Kidney (tissue), 14 donors: Measurements from ENCODE around the gene KIF4A. TPM values are rescaled to one million over a fixed set of nuclear protein-coding genes. Genes with fewer than 3 reads are reported as not detected.
A peak's percentile ranks its signal among the peaks of the same experiment; 100 is the strongest.
"Not testable (repeated sequence)": the region's sequence is repeated elsewhere in the genome, so short reads cannot be mapped to it uniquely, and the experiment has no call there.

Experiments
- DNase-seq, 5 donors: peaks; one replicate each; pipeline ENCODE4 v3.0.0-alpha.2; 2013 to 2020
- FAIRE-seq: peaks from 2 replicates; lab custom pipeline; 2012; peaks lifted over from hg19 to GRCh38; lab: Jason Lieb, UNC
- H3K27ac ChIP-seq, 2 donors: one replicate each; pipeline ENCODE4 v1.7.0; 2013; ENCODE audit warnings: low read depth in 2 of 2, low read length in 2 of 2, inconsistent platforms in 1 of 2
- H3K27me3 ChIP-seq: one replicate; pipeline ENCODE4 v1.7.1; 2013; ENCODE audit warnings: low read length, inconsistent platforms; ENCODE audit not compliant: control insufficient read depth, insufficient read depth
- H3K36me3 ChIP-seq, 3 donors: one replicate each; pipeline versions ENCODE4 v1.7.0 to v1.7.1; 2013; ENCODE audit warnings: low read length in 3 of 3, control low read depth in 1 of 3, inconsistent platforms in 1 of 3; ENCODE audit not compliant: insufficient read depth in 3 of 3, control insufficient read depth in 2 of 3
- H3K4me1 ChIP-seq, 3 donors: one replicate each; pipeline versions ENCODE4 v1.7.0 to v1.7.1; 2013; ENCODE audit warnings: low read length in 3 of 3, inconsistent platforms in 1 of 3, low read depth in 1 of 3; ENCODE audit not compliant: control insufficient read depth in 2 of 3, insufficient read depth in 2 of 3
- H3K4me3 ChIP-seq, 3 donors: one replicate each; pipeline versions ENCODE4 v1.7.0 to v1.8.1; 2013; ENCODE audit warnings: low read length in 3 of 3, control low read depth in 1 of 3, inconsistent platforms in 1 of 3
- H3K9ac ChIP-seq, 3 donors: one replicate each; pipeline versions ENCODE4 v1.7.0 to v1.7.1; 2013; ENCODE audit warnings: low read length in 3 of 3, control low read depth in 1 of 3, inconsistent platforms in 1 of 3
- H3K9me3 ChIP-seq, 3 donors: one replicate each; pipeline versions ENCODE4 v1.7.0 to v1.7.1; 2013; ENCODE audit warnings: low read length in 3 of 3, control low read depth in 1 of 3, inconsistent platforms in 1 of 3; ENCODE audit not compliant: control insufficient read depth in 2 of 3, insufficient read depth in 1 of 3
- CTCF ChIP-seq: IDR thresholded peaks from 3 replicates; pipeline ENCODE4 v1.5.1; 2012; ENCODE audit warnings: mild to moderate bottlenecking, moderate library complexity, borderline replicate concordance; ENCODE audit not compliant: insufficient read depth; ENCODE audit errors: extremely low read depth
- intact Hi-C: fragments of 100-400 bp; cut with DNase I; formaldehyde crosslinking; loops from one replicate; pipeline ENCODE4 v1.11.1; 2022
- polyA plus RNA-seq: library from polyadenylated mRNA; stranded (reverse); fragments of 350-450 nt; fragmentation: Illumina TruSeq; extraction: RNeasy Lipid Tissue Mini Kit (QIAGEN cat#74804); gene quantifications from one replicate; pipeline ENCODE4 v1.2.3, GENCODE V29; 2014; ENCODE audit warnings: low read depth, low replicate concordance; ENCODE audit not compliant: insufficient read depth
- total RNA-seq: library from RNA; stranded (reverse); fragmentation: NEBNext Ultra II Directional; extraction: Animal tissue kit (Norgen Biotek cat#: 25700); gene quantifications from one replicate; pipeline ENCODE4 v1.2.1, GENCODE V29; 2021
- donor health status: control.
- donor health status: control.
- donor health status: control.
- donor health status: control.
- donor health status: control.
- donor health status: DM: yes; HTN: yes; CAD: no.
- donor health status: Normal renal cell carcinoma (clear cell type).

Gene KIF4A
- total and polyA plus RNA-seq, 2 donors from 2014 or later: 0.13 to 0.35 TPM

GRCh38 chrX:70386235-70386634 is 96.3 kb downstream of the KIF4A start:
- intact Hi-C loops: no loop called here
- no peak overlapping the region for H3K4me3 ChIP-seq
- no peaks in the 10 kb centered on the region for H3K36me3 ChIP-seq
- no peak overlapping the region for H3K27ac ChIP-seq
- H3K4me1 ChIP-seq: no peaks in the 10 kb centered on the region
- TF ChIP-seq CTCF: no peak
- H3K27me3 ChIP-seq: no peaks in the 10 kb centered on the region
- DNase-seq: no peak
- H3K9ac ChIP-seq: no peak overlapping the region
- no peaks in the 10 kb centered on the region for H3K9me3 ChIP-seq
- FAIRE-seq: no peak

- H3K27me3 ChIP-seq: no peaks in the 10 kb centered on the region
- H3K9me3 ChIP-seq: no peaks in the 10 kb centered on the region
- TF ChIP-seq CTCF: no peak
- no peak overlapping the region for H3K27ac ChIP-seq
- FAIRE-seq (no peak), DNase-seq (peak in 1 of 5 donors; percentile 6)
- no peaks in the 10 kb centered on the region for H3K36me3 ChIP-seq
- H3K4me3 ChIP-seq: no peak overlapping the region
- H3K9ac ChIP-seq: no peak overlapping the region
- intact Hi-C loops: no loop called here
- no peaks in the 10 kb centered on the region for H3K4me1 ChIP-seq
These were observed 109.0 kb downstream of the KIF4A start for GRCh38 chrX:70398899-70399298.

- H3K4me1 ChIP-seq, intact Hi-C loops, H3K36me3 ChIP-seq, DNase-seq, H3K4me3 ChIP-seq, H3K9me3 ChIP-seq, FAIRE-seq, H3K27ac ChIP-seq, H3K9ac ChIP-seq, H3K27me3 ChIP-seq: not testable (repeated sequence)
These were observed 110.3 kb downstream of the KIF4A start for GRCh38 chrX:70400181-70400580.

- FAIRE-seq: no peak
- no peak for TF ChIP-seq CTCF
- Histone ChIP-seq H3K9me3 (no peaks in the 10 kb centered on the region), H3K4me3 (no peak overlapping the region), H3K27me3 (no peaks in the 10 kb centered on the region), H3K36me3 (no peaks in the 10 kb centered on the region), H3K9ac (no peak overlapping the region), H3K27ac (no peak overlapping the region), H3K4me1 (no peaks in the 10 kb centered on the region)
- no peak for DNase-seq
- intact Hi-C loops: no loop called here
These were observed 112.8 kb downstream of the KIF4A start for GRCh38 chrX:70402721-70403120.
